CD4-positive, alpha-beta T cell (primary cell): ENCODE data around the gene IRS1. TPM values are rescaled to one million over a fixed set of nuclear protein-coding genes. Genes with fewer than 3 reads are reported as not detected.

Experiments used
- ATAC-seq: fragments of 200-7000 bp; cut with Tn5 transposase; one replicate; pipeline ENCODE4 v1.10.0; 2022; ENCODE audit warnings: mild to moderate bottlenecking; ENCODE audit not compliant: poor library complexity
- CTCF ChIA-PET: fragments of 350-600 bp; sonication (Branson Sonifier 250); formaldehyde crosslinking; loops from one replicate; lab custom pipeline; 2021; ENCODE audit warnings: antibody characterized with exemption, inconsistent platforms; lab: Charles Lee
- POLR2A ChIA-PET: fragments of 350-600 bp; sonication (Branson Sonifier 250); formaldehyde crosslinking; loops from one replicate; lab custom pipeline; 2021; ENCODE audit warnings: antibody characterized with exemption, inconsistent platforms; lab: Charles Lee
- DNase-seq, 14 experiments: peaks; one replicate each; pipeline ENCODE4 v3.0.0-alpha.2; 2013 to 2020; ENCODE audit warnings: mixed read lengths in 2 of 14
- H3K27ac ChIP-seq, 2 donors: one replicate each; pipeline versions ENCODE4 v1.5.1 to v1.7.0; 2013; ENCODE audit warnings: low read length in 2 of 2, low read depth in 1 of 2, mild to moderate bottlenecking in 1 of 2
- H3K27me3 ChIP-seq, 2 experiments: 1 replicate in 1 of 2; 2 replicates in 1 of 2; pipeline versions ENCODE4 v1.6.1 to v1.7.0; 2013; ENCODE audit warnings: low read length in 2 of 2, control low read depth in 1 of 2, mild to moderate bottlenecking in 1 of 2, moderate library complexity in 1 of 2; ENCODE audit not compliant: insufficient read depth in 2 of 2, control insufficient read depth in 1 of 2
- H3K36me3 ChIP-seq: one replicate; pipeline ENCODE4 v1.6.1; 2013; ENCODE audit warnings: low read length, control low read depth; ENCODE audit not compliant: insufficient read depth
- H3K4me1 ChIP-seq: one replicate; pipeline ENCODE4 v1.6.1; 2013; ENCODE audit warnings: low read length, control low read depth; ENCODE audit not compliant: insufficient read depth
- H3K4me3 ChIP-seq: one replicate; pipeline ENCODE4 v1.5.1; 2013; ENCODE audit warnings: mild to moderate bottlenecking, low read length, moderate library complexity
- H3K9me3 ChIP-seq, 2 experiments: 1 replicate in 1 of 2; 2 replicates in 1 of 2; pipeline versions ENCODE4 v1.6.1 to v1.7.0; 2013; ENCODE audit warnings: low read length in 2 of 2, mild to moderate bottlenecking in 2 of 2, control low read depth in 1 of 2, moderate library complexity in 1 of 2; ENCODE audit not compliant: control insufficient read depth in 1 of 2, insufficient read depth in 1 of 2
- H3K27ac Mint-ChIP-seq: one replicate; pipeline ENCODE4 v1.8.0; 2020; ENCODE audit warnings: mixed read lengths
- H3K27me3 Mint-ChIP-seq: one replicate; pipeline ENCODE4 v1.8.0; 2021; ENCODE audit warnings: mixed read lengths
- H3K36me3 Mint-ChIP-seq: one replicate; pipeline ENCODE4 v1.8.0; 2021; ENCODE audit warnings: low read depth, mixed read lengths
- H3K4me1 Mint-ChIP-seq: one replicate; pipeline ENCODE4 v1.8.0; 2021; ENCODE audit warnings: low read depth, mixed read lengths
- H3K4me3 Mint-ChIP-seq: one replicate; pipeline ENCODE4 v1.8.0; 2020; ENCODE audit warnings: mild to moderate bottlenecking, mixed read lengths
- H3K9me3 Mint-ChIP-seq: one replicate; pipeline ENCODE4 v1.8.0; 2020; ENCODE audit warnings: mixed read lengths
- intact Hi-C, 2 experiments: fragments of 100-400 bp; cut with DNase I in 1 of 2; cut with micrococcal nuclease in 1 of 2; formaldehyde crosslinking; loops; one replicate each; pipeline versions ENCODE4 v1.15.1 to v1.9.0; 2023 to 2025; cut with DNase I, micrococcal nuclease
- total RNA-seq, 174 experiments: library from RNA in 2 of 174; stranded (reverse) in 2 of 174; gene quantifications; one replicate each; pipeline ENCODE4 v1.2.3 and lab custom pipeline; 2021 to 2026
- TF ChIP-seq, protein P1 (sequence below): fragments of 200-600 bp; IDR thresholded peaks from one replicate; pipeline ENCODE4 v1.8.0; 2022; ENCODE audit warnings: antibody characterized with exemption, mild to moderate bottlenecking

The IRS1 gene
- total RNA-seq, 2 experiments from 2014 or later, result 2.9 TPM

- ChIA-PET CTCF (interaction anchor here (0.6 to 1.6 kb wide), 8 partner anchors 9 to 1616 kb away, joined by 3 to 7 read pairs (median 4); no protein-coding TSS in a partner anchor), POLR2A (interaction anchor here (0.8 to 3.9 kb wide), 7 partner anchors 9 to 583 kb away, joined by 3 to 38 read pairs (median 5); partner anchors contain the start of gene RHBDD1)
- H3K4me1 Mint-ChIP-seq, result peaks cover 32% of the 10 kb centered on the region
These were observed 1.0 kb downstream of the IRS1 start for GRCh38 chr2:226798422-226799210.

GRCh38 chr2:226797989-226798421, 1.6 kb downstream of the IRS1 start:
- TF ChIP-seq, protein P1, sequence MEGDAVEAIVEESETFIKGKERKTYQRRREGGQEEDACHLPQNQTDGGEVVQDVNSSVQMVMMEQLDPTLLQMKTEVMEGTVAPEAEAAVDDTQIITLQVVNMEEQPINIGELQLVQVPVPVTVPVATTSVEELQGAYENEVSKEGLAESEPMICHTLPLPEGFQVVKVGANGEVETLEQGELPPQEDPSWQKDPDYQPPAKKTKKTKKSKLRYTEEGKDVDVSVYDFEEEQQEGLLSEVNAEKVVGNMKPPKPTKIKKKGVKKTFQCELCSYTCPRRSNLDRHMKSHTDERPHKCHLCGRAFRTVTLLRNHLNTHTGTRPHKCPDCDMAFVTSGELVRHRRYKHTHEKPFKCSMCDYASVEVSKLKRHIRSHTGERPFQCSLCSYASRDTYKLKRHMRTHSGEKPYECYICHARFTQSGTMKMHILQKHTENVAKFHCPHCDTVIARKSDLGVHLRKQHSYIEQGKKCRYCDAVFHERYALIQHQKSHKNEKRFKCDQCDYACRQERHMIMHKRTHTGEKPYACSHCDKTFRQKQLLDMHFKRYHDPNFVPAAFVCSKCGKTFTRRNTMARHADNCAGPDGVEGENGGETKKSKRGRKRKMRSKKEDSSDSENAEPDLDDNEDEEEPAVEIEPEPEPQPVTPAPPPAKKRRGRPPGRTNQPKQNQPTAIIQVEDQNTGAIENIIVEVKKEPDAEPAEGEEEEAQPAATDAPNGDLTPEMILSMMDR, result no peak
- intact Hi-C loops, result loop anchor here in 1 of 2 experiments (10.0 kb wide), 2 partner anchors 527 to 1513 kb away; partner anchors contain the start of gene MFF
- Histone ChIP-seq H3K4me3 (peak overlapping the region; percentile 74), H3K27me3 (peaks cover 0 to 10% of the 10 kb centered on the region in 2 experiments), H3K36me3 (no peaks in the 10 kb centered on the region), H3K27ac (peak overlapping the region in 1 of 2 donors; percentile 40), H3K4me1 (peaks cover 56% of the 10 kb centered on the region), H3K9me3 (peaks cover 0 to 5% of the 10 kb centered on the region in 2 experiments)
- Mint-ChIP-seq H3K36me3 (no peaks in the 10 kb centered on the region), H3K4me3 (peak overlapping the region; percentile 92), H3K4me1 (peaks cover 32% of the 10 kb centered on the region), H3K9me3 (no peaks in the 10 kb centered on the region), H3K27ac (peak overlapping the region; percentile 71), H3K27me3 (peaks cover 5% of the 10 kb centered on the region)
- DNase-seq (peak in 1 of 14 experiments; percentile 3), ATAC-seq (no peak)
- ChIA-PET POLR2A (interaction anchor here (1.0 to 3.9 kb wide), 4 partner anchors 8 to 38 kb away, joined by 5 to 38 read pairs (median 22); partner anchors contain the start of gene RHBDD1), CTCF (interaction anchor here (0.6 to 1.6 kb wide), 6 partner anchors 8 to 1615 kb away, joined by 3 to 4 read pairs (median 4); no protein-coding TSS in a partner anchor)

More at GRCh38 chr2:226798422-226799210, 1.0 kb downstream of the IRS1 start:
- ATAC-seq, result peak; percentile 17
- Histone ChIP-seq H3K4me1 (peaks cover 56% of the 10 kb centered on the region), H3K9me3 (peaks cover 0 to 5% of the 10 kb centered on the region in 2 experiments), H3K36me3 (no peaks in the 10 kb centered on the region), H3K4me3 (peak overlapping the region; percentile 74), H3K27me3 (peaks cover 0 to 10% of the 10 kb centered on the region in 2 experiments), H3K27ac (peak overlapping the region in 1 of 2 donors; percentile 40)
- peak overlapping the region; percentile 92 for H3K4me3 Mint-ChIP-seq
- peaks cover 5% of the 10 kb centered on the region for H3K27me3 Mint-ChIP-seq
- TF ChIP-seq, protein P1, result peak; percentile 22
- H3K36me3 Mint-ChIP-seq, result no peaks in the 10 kb centered on the region
- intact Hi-C loops, result loop anchor here in 1 of 2 experiments (10.0 kb wide), 2 partner anchors 526 to 1514 kb away; partner anchors contain the start of gene MFF
- peak overlapping the region; percentile 71 for H3K27ac Mint-ChIP-seq
- H3K9me3 Mint-ChIP-seq, result no peaks in the 10 kb centered on the region
- peak in 12 of 14 experiments; percentile 16 to 74 (median 42) for DNase-seq

DNA sequence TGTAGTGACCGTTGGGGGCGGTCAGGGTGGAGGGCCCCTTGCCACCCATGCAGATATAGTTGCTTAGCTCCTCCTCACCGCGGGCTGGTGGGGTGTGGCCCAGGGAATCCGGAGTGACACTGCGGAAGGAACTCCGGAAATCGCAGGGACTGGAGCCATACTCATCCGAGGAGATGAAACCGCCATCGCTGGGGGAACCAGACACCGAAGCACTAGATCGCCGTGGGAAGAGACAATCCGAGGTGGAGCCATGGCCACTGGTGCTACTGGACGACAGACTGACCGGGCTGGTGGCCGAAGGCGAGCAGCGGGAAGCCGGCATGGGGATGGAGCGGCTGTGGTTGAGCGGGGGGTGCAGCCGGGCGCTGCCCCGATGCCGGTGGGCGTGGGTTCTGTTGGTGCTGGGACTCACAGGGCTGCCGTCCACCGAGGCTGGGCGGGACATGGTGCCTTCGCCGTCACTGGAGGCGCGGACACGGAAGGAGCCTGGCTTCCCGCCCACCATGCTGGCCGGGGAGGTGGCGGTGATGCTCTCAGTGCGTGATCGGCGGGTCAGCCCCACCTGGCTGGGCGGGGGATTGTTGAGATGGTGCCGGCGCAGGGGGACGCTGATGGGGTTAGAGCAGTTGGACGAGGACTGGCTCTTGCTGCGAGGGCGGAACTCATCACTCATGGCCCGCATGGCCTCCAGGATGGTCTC, 2.2 kb downstream of the IRS1 start:
- H3K9me3 Mint-ChIP-seq, result no peaks in the 10 kb centered on the region
- H3K4me1 Mint-ChIP-seq, result peaks cover 35% of the 10 kb centered on the region
- H3K36me3 Mint-ChIP-seq, result no peaks in the 10 kb centered on the region
- Histone ChIP-seq H3K27me3 (peaks cover 0 to 7% of the 10 kb centered on the region in 2 experiments), H3K27ac (no peak overlapping the region), H3K36me3 (no peaks in the 10 kb centered on the region), H3K4me3 (no peak overlapping the region), H3K9me3 (peaks cover 0 to 5% of the 10 kb centered on the region in 2 experiments), H3K4me1 (peaks cover 58% of the 10 kb centered on the region)
- ATAC-seq (no peak), DNase-seq (peak in 2 of 14 experiments; percentile 34 to 44)
- CTCF ChIA-PET, result interaction anchor here (0.9 to 1.3 kb wide), 2 partner anchors 10 to 25 kb away, joined by 3 to 4 read pairs; no protein-coding TSS in a partner anchor
- intact Hi-C loops, result loop anchor here in 1 of 2 experiments (10.0 kb wide), 2 partner anchors 527 to 1513 kb away; partner anchors contain the start of gene MFF
- POLR2A ChIA-PET, result interaction anchor here (1.5 to 3.9 kb wide), 3 partner anchors 8 to 39 kb away, joined by 4 to 25 read pairs (median 19); partner anchors contain the start of gene RHBDD1
- TF ChIP-seq, protein P1, result no peak
- H3K27ac Mint-ChIP-seq, result no peak overlapping the region
- H3K27me3 Mint-ChIP-seq, result peaks cover under 1% of the 10 kb centered on the region
- peak overlapping the region; percentile 92 for H3K4me3 Mint-ChIP-seq
